LNCAP (cell line): ENCODE measurements around the gene ATP11C.

Experiments
- CTCF ChIP-seq: fragments of 450-650 bp; IDR thresholded peaks from 2 replicates; pipeline ENCODE4 v1.5.1; 2017; ENCODE audit warnings: mild to moderate bottlenecking

Gene ATP11C

DNA sequence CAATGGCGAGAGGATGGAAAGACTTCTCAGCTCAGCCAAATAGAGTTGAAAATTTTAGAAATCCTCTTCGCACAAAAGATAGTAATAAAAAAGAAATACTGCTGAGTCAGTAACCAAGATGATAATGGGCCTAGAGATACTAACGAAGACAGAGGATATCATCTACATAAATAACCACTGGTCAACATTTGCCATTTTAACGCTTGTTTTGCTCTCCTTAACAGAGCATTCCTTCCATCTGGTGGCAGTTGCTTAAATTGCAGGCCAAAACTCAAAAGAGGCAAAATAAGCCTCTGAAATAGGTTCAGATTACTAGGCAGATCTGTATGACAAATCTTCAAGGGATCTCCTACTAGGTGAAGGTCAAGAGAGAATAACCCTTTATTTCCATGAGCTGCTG lies 173.2 kb downstream of the ATP11C start:
- peak; percentile 56 for TF ChIP-seq CTCF

DNA sequence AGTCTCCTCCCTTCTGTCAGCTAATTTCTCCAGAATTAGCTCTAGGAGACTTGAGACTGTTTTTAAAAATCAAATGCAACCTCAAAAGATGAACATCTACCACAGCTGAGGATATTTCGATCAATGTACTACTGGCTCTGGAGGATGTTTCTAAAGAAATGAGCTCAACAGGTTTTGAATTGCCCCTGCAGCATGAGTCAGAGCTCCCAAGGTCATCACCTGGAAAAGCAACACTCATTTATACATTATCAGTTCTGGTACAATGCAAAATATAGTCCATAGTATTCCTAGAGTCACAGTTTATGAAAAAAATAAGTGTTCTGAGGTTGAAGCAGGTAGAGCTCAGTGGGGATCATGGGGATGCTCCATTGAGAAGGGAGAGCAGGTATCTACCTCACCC lies 174.0 kb downstream of the ATP11C start:
- no peak for TF ChIP-seq CTCF

DNA sequence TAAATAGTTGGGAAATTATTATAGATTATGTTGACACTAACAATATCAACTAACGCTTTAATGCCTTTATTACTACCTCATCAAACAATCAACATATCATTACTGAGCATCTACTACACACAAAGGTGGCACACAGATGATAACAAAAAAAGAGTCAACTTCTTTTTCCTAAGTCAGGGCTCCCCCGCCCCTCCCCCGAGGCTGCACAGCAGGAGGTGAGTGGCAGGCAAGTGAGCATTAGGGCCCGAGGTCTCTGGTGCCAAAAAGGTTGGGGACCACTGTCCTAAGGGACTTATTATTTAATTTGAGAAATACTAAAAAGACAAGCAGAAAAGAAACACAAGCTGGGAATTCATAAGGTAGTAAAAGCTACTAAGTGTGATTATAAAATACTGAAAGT lies 174.6 kb downstream of the ATP11C start:
- no peak for TF ChIP-seq CTCF

GRCh38 chrX:139751053-139751452 lies 181.8 kb downstream of the ATP11C start:
- TF ChIP-seq CTCF, result no peak

GRCh38 chrX:139750390-139750789 lies 182.5 kb downstream of the ATP11C start:
- TF ChIP-seq CTCF, result no peak

DNA sequence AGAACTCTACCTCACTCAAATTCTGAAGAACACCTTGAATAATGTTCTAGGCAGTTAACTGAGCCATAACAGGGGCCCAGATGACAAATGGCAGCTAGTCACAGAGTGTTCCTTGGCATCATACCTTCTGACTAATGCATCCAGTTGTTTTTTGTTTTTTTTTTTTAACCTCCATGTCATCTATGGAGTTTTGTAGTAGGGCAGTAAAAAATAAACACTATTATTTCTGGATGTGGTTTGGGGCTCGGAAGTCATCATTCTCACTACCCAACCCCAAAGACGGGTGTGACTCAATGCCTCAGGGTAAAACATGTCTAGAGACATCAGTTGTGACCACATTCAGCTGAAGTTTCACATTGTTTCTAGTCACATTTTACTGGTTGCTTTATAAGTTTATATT lies 193.7 kb downstream of the ATP11C start:
- TF ChIP-seq CTCF, result no peak

DNA sequence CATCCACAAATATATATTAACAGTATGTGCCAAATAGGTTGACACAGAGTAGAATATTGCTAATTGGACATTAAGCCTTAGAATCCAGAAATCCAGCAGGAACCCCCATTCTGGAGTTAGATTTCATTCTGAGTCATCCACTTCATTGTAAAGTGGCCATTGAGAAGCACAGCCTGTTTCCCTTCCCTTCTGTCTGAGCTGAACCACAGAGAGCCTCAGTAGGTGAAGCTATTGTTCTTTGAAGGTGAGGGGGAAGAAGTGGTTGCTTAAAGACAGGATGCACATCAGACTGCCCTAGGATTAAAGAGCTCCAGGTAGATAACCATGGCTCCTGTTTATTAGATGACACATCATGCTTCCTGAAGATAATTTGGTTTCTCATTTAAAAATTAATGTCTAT lies 194.3 kb downstream of the ATP11C start:
- TF ChIP-seq CTCF, result no peak

- TF ChIP-seq CTCF, result no peak
Observed at GRCh38 chrX:139736151-139736550, 196.7 kb downstream of the ATP11C start.
